Measurements from ENCODE around the gene SLC39A5.
A peak's percentile ranks its signal among the peaks of the same experiment; 100 is the strongest.

Gene SLC39A5

DNA sequence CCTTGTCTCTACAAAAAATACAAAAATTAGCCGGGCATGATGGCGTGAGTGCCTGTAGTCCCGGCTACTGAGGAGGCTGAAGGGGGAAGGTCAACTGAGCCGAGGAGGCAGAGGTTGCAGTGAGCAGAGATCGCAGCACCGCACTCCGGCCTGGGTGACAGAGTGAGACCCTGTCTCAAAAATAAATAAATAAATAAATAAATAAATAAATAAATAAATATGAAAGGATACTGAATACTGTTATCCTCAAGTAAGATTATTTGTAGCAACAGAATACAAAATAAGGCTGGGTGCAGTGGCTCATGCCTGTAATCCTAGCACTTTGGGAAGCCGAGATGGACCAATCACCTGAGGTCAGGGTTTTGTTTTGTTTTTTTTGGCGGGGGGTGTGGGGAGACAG, 10.0 kb upstream of the SLC39A5 start:
- DNase-seq = no peak

DNA sequence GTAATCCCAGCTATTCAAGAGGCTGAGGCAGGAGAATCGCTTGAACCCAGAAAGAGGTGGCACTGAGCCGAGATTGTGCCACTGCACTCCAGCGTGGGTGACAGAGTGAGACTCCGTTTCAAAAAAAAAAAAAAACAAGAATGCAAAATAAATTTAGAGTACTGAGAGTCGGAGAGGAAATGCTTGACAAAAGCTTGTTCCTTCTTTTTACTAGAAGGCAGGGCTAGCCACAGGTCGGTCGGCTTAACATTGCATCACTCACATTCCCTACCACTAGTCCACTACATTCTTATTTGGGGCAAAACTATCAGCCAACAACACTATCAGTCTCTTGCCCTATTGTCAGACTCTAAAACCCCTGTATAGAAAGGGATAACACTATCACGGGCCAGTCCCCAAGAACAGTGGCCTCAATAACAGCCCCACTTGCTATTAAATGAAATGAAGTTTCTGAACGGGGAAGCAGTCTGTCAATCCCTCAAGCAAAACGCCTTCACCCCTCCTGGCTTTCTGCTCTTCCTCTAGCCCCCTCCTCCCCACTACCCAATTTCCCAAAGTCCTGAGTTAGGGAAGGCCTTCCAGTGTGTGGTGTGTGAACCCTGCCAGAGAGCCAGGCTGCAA, 9.1 kb upstream of the SLC39A5 start:
- no peak for DNase-seq

DNA sequence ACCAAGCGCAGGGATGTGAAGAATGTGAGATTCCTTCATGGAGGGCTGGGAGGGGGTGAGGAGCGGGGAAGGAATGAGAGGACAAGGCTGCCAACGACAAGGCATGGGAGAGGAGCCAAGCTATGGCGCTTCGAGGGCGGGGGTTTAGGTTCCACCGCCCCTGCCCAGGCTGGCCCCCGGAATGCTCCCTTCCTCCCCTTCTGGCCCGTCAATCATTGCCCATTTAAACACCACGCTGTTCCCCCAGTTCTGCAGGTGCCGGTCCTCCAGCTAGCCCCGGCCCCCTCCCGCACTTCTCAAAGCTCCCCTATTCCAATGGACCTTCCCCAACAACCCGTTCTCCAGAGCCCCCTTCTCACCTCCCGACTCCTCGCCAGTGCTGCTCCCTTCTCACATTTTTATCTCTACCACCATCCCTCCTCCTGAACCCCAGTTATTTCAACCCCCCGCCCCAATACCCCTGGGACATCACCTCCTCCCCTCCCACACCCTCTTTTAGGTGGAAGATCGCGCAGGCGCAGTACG, 8.6 kb upstream of the SLC39A5 start:
- DNase-seq = no peak

GRCh38 chr12:56221757-56222530, 7.9 kb upstream of the SLC39A5 start, which contains the start of gene RNF41:
Gene RNF41 (minus strand): TSS chr12:56221922. CDS start chr12:56214047, 7,875 bp downstream.
- DNase-seq = peak; percentile 87

DNA sequence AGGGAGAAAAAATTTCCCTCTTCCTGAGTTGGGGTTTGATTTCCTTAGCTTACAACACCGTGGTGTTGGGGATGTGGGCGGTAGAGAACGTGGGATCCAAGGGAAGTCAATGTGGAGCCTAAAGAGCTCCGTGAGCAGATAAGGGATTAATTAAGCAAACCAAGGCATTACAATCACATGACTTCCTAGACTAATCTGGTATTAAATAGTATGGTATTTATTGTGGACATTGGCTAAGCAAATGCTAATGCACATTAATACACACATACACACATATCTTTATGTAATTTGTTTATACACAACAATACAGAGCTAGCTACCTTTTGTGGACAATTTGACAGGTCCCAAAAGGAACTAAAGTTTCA, 7.3 kb upstream of the SLC39A5 start:
- no peak for DNase-seq

- no peak for DNase-seq
Measured at GRCh38 chr12:56223571-56224101, 6.2 kb upstream of the SLC39A5 start.

DNA sequence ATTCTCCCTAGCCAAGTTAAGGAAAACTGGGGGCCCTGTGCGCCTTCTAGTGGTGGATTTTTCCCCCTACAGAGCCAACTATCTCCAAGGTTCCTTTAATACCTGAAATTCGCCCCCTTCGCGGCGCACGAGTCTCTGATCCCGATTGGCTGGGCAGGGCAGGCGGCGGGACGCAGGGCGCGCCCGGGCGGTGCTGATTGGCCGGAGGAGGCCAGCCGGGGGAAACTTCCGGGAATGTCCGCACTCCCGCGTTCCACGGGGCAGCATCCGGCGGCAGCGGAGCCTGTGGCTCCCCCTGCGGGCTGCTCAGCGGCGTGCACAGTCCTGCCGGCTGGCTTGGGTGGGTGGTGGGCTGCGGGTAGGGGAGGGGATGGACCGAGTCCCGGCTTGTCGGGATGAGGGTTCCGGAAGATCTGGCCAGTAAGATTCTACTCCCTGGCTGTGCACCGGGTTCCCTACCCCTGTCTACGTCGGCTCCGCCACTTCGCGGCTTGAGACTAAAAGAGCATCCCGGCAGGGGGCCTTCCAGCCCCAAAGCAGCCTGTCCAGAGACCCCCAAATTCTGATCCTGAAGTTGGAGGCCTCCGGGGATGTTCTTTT, 5.6 kb upstream of the SLC39A5 start, which contains the start of gene NABP2:
NABP2 (plus strand) TSS at position 241 of the 600 bp plus-strand sequence. CDS start 515 bp downstream, outside the sequence.
- DNase-seq = peak; percentile 86

DNA sequence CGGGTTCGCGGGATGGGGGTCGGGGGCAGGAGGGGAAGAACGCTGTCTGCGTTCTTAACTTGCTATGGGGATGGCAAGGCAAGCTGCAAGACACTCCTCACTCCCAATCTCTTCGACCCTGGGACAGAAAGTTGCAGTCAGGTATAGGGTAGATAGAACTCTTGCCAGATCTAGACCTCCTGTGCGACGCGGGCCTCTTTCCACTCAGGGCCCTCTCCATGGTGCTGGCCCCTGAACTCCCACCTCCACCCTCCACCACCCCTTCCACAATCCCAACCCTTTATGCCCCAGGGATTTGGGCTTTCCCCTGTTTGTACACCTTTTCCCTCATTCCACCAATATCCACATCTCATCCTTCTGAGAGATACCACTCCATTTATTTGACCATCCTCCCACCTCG, 4.9 kb upstream of the SLC39A5 start:
- DNase-seq = no peak

DNA sequence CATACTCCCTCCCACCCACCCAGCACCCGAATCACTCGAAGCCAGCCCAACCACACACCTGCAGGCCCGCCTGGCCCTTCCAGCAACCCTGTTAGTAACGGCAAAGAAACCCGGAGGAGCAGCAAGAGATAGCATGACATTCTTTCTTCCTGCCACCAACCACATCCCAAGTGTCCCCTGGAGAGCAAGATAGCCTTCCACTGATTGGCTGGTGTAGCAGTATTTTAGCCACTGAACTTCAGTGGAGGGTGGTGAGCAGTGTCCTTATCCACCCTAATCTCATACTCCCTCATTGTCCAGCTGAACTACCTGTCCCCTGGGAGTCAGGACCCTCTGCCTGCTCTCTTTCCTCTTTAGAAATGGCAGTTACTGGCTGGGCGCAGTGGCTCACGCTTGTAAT, 769 bp upstream of the SLC39A5 start:
- no peak for DNase-seq

DNA sequence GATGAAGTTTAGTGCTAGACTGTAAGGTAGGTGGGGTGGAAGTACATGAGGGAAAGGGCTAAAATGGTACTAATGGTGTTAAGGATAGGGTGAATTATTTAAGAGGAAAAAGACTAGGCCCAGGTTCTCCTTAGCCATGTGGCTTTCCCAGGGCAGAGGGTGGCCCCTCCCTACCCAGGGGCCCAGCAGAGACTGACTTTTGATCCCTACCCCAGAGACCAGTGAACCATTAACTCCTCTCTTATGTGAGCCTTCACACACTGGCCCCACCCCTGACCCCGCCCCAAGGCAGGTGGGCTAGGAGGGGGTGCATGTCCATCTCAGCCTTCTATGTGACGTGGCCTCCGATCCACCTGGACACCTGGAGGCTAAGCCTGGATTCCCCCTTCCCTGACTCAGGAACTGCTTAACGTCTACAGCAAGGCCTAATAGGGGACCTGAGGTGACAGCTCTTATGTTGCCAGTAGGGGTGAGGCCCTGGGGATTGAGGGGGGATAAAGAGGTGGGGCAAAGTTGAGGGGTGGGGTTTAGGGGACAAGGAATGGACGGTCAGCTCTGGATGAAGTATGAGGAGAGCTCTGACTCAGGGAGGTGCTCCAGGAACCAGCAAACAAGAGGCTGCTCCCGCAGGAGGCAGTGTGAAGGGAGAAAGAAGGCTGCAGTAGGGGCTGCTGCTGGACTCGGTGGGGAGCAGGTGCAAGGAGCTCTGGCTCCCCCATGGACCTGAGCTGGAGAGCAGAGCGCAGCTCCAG, 757 bp downstream of the SLC39A5 start:
- no peak for DNase-seq

DNA sequence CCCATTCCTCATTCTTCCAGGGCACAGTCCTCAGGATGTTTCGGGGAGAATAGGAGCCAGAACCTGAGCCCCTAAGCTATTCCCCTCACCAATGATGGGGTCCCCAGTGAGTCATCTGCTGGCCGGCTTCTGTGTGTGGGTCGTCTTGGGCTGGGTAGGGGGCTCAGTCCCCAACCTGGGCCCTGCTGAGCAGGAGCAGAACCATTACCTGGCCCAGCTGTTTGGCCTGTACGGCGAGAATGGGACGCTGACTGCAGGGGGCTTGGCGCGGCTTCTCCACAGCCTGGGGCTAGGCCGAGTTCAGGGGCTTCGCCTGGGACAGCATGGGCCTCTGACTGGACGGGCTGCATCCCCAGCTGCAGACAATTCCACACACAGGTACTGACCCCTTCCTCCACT, 1.3 kb downstream of the SLC39A5 start:
- DNase-seq = no peak

GRCh38 chr12:56234746-56235436, 5.0 kb downstream of the SLC39A5 start:
- no peak for DNase-seq

DNA sequence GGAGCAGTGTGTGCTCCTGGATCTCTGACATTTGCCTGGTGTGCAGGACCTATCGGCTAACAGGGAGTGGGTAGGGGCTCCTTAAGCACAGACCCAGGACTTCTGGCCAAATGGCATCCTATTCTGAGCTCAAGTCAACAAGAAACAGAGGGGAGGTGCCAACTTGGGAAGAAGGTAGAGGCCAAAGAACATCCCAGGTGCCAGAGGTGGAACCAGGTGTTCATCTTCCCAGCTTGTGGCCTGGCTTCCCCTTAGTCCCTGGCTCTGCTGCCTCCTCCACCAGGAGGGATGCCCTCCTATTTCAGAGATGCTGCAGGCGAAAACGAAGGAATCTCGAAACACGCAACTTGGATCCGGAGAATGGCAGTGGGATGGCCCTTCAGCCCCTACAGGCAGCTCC, 6.2 kb downstream of the SLC39A5 start:
- no peak for DNase-seq

- DNase-seq = no peak
Measured at GRCh38 chr12:56236985-56237384, 7.1 kb downstream of the SLC39A5 start.

DNA sequence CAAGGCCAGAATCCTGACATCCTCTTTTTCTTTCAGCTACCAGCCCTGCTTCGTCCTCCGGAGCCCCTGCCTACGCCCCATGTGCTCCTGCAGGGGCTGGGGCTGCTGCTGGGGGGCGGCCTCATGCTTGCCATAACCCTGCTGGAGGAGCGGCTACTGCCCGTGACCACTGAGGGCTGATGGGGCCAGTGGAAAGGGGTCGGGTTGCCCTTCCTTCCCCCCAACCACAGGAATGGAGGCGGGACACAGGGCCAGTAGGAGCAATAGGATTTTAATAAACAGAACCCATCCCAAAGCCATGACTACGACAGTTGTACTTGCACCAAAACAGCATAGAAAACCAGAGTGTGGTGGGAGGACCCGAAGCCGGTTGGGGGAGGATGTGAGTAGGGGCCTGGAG, 7.7 kb downstream of the SLC39A5 start:
- DNase-seq = no peak

DNA sequence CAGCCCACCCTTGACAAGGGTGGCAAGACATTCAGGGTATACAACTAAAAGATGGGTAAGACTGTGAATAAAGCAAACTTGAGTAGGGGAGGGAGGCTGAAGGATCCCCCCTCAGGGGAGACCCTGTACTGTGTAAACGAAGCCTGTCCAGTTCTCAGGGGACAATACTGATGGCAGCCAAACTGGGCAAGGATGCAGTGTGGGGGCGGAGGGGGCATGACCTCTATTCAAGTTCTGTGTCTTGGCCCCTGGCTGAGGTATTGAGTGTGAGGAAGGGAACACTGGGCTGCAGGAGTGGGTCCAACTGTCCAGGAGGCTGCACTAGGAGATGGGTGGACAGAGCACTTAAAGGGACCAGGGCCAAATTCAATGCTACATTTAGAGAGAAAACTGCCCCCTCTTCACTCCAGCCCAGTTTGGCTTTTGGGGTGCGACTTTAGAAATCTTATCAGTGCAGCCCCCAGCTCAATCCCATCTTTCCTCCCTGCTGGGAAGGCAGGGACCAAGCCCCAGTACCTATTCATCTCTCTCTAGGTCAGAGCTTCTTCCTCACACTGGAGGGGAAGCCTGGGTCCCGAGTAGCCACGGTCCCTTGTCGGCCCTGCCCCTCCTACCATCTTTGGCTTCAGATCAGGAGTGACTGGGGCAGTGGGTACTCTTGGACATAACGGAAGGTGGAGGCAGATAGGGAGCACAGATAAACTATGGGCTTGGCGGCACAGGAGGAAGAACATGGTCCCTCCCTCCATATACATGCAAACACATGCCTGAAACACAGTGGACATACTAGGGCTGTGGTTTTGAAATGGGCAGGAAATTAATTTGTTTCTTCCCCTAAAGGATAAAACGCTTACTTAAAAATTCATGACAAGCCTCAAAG, 11.8 kb downstream of the SLC39A5 start:
- DNase-seq = no peak

DNA sequence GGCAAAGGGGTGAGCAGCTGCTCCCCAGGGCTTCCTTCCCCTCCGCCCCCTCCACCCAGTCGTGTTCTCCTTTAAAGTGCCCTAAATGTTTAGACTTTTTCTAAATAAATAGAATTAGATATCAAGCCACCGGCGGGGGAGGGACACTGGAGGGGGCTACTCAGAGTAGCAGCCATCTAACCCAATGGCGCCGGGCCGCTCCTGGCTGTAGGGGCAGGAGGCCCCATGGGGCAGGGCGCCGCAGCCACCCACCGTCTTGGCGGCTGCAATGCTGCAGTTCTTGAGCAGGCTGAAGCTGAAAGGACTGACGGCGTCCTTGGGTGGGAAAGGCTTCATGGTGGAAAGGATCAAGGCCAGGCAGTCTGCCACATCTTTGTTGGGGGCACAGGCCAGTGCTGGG, 13.1 kb downstream of the SLC39A5 start:
- no peak for DNase-seq

- DNase-seq = no peak
Measured at GRCh38 chr12:56243731-56244181, 13.9 kb downstream of the SLC39A5 start.

DNA sequence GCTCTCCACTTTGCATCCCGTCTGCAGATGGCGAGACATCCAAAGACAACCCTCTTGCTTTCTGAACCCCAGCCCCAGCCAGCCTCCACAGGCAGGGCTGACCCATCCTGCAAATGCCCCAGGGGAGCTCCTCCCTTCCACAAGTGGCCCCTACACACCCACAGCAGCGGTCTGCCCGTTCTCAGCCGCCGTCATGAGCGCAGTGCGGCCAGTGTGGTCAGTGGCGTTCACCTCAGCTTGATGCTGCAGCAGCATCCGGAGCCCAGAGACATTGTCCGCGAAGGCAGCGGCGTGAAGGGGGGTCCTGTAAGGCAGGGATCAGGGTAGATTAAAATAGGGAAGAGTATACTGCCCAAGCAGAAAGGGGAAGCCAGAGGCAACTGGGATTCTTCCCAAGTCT, 14.6 kb downstream of the SLC39A5 start:
- no peak for DNase-seq

DNA sequence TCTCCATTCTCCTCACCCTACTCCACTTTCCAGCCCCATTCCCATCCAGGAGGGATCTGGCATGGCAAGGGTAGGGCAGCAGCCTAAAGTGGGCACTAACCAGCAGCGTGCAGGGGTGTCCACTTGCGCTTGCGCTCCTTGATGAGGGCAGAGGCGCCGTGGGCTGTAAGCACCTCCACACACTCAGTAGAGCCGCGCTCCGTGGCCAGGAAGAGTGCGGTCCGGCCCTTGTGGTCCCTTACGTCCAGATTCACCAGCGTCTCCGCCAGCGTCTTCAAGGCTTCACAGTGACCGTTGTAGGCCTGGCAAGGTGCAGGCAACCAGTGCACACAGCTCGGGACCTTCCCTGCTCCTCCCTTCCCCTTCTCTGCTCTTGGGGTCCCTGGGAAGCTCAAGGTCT, 18.1 kb downstream of the SLC39A5 start:
- no peak for DNase-seq

DNA sequence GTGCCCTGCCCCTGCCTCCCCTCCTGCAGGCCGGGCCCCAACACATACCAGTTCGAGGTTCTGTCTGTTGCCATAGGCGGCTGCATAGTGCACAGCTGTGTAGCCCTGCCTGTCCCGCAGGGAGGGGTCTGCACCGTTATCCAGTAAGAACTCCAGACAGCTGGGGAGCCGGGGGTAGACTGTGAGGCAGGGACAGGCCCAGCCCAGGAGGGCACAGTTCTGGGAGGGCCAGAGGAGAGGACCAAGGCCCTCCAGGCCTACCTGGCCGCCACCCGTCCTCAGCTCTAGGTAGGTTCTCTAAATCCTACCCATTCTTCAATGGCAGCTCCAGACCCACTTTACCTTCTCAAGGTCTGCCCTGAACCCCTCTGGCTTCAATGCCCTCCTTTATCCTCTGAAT, 18.9 kb downstream of the SLC39A5 start:
- DNase-seq = no peak
